Peyer's patch (tissue), 4 donors: ENCODE data around the gene CDRT4.

Source experiments
- POLR2A ChIP-seq, 2 donors: fragments of 450-650 bp; IDR thresholded peaks; one replicate each; pipeline ENCODE4 v1.5.1; 2017; ENCODE audit warnings: antibody characterized with exemption in 2 of 2, mild to moderate bottlenecking in 2 of 2, moderate library complexity in 2 of 2
- TF ChIP-seq, protein P1 (sequence below), 6 experiments: fragments of 450-650 bp in 4 of 6; fragments of 200-600 bp in 2 of 6; sonication (generic) in 1 of 6; IDR thresholded peaks; one replicate each; pipeline ENCODE4 v1.5.1; 2017 to 2019; ENCODE audit warnings: antibody characterized with exemption in 6 of 6, mild to moderate bottlenecking in 3 of 6, moderate library complexity in 1 of 6

DNA sequence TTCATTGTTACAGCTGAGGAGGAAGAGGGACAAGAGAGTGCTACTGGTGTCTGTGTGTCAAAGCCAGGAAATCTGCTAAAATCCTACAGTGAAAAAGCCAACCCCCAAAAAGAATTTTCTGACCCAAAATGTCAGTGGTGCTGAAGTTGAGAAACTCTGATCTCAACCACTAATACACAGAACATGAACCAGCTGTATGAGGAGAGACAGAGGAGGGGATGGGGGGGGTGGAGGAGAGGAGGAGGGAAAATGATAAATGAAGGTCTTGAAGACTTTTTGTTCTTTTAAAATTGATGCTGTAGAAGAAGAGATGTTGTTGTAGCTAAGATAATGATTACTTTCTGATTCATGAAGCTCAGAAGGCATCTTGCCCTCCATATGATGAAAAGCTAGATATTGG, 27.4 kb upstream of the CDRT4 start:
- no peak for TF ChIP-seq POLR2A (IDR thresholded peaks at IDR 0.05)
- TF ChIP-seq, protein P1, sequence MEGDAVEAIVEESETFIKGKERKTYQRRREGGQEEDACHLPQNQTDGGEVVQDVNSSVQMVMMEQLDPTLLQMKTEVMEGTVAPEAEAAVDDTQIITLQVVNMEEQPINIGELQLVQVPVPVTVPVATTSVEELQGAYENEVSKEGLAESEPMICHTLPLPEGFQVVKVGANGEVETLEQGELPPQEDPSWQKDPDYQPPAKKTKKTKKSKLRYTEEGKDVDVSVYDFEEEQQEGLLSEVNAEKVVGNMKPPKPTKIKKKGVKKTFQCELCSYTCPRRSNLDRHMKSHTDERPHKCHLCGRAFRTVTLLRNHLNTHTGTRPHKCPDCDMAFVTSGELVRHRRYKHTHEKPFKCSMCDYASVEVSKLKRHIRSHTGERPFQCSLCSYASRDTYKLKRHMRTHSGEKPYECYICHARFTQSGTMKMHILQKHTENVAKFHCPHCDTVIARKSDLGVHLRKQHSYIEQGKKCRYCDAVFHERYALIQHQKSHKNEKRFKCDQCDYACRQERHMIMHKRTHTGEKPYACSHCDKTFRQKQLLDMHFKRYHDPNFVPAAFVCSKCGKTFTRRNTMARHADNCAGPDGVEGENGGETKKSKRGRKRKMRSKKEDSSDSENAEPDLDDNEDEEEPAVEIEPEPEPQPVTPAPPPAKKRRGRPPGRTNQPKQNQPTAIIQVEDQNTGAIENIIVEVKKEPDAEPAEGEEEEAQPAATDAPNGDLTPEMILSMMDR (IDR thresholded peaks at IDR 0.05) = no peak
